Effector memory CD8-positive, alpha-beta T cell (primary cell): ENCODE measurements around the gene KRTAP10-8.

ENCODE experiments used
- ATAC-seq: fragments of 150-1000 bp; cut with Tn5 transposase; replicated peaks from 2 replicates; pipeline ENCODE4 v1.10.0; 2021; ENCODE audit warnings: mild to moderate bottlenecking, moderate library complexity
- DNase-seq, 3 experiments: peaks; one replicate each; pipeline ENCODE4 v3.0.0; 2021
- H3K27ac Mint-ChIP-seq, 2 donors: one replicate each; pipeline ENCODE4 v1.8.0; 2022; ENCODE audit warnings: mild to moderate bottlenecking in 2 of 2, mixed read lengths in 2 of 2, moderate library complexity in 2 of 2
- H3K27me3 Mint-ChIP-seq, 2 donors: one replicate each; pipeline ENCODE4 v1.8.0; 2022; ENCODE audit warnings: mixed read lengths in 2 of 2
- H3K36me3 Mint-ChIP-seq: one replicate; pipeline ENCODE4 v1.8.0; 2022; ENCODE audit warnings: mild to moderate bottlenecking, moderate library complexity, mixed read lengths; ENCODE audit not compliant: insufficient read depth
- H3K4me1 Mint-ChIP-seq, 2 donors: one replicate each; pipeline ENCODE4 v1.8.0; 2022; ENCODE audit warnings: low read depth in 2 of 2, mixed read lengths in 2 of 2
- H3K4me3 Mint-ChIP-seq, 2 donors: one replicate each; pipeline ENCODE4 v1.8.0; 2022; ENCODE audit warnings: mild to moderate bottlenecking in 2 of 2, mixed read lengths in 2 of 2, moderate library complexity in 2 of 2
- H3K9me3 Mint-ChIP-seq, 2 donors: one replicate each; pipeline ENCODE4 v1.8.0; 2022; ENCODE audit warnings: mixed read lengths in 2 of 2
- total RNA-seq, 9 experiments: gene quantifications; one replicate each; lab custom pipeline; 2026; lab: John Stamatoyannopoulos, UW

Gene KRTAP10-8, protein sequence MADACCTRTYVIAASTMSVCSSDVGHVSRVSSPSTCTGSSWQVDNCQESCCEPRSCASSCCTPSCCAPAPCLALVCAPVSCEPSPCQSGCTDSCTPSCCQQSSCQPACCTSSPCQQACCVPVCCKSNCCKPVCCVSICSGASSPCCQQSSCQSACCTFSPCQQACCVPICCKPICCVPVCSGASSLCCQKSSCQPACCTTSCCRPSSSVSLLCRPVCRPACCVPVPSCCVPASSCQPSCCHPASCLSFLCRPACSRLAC
- 0 reads per million in 9 experiments for total RNA-seq

DNA sequence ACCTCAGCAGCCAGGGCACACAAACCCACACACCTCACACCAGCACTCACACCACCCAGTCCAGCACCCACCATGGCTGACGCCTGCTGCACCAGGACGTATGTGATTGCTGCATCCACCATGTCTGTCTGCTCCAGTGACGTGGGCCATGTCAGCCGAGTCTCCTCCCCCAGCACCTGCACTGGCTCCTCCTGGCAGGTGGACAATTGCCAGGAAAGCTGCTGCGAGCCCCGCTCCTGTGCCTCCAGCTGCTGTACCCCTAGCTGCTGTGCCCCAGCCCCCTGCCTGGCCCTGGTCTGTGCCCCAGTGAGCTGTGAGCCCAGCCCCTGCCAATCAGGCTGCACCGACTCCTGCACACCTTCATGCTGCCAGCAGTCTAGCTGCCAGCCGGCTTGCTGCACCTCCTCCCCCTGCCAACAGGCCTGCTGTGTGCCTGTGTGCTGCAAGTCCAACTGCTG is at the start of gene KRTAP10-8:
Gene KRTAP10-8, plus strand, starts transcription at position 51 of the 458 bp plus-strand sequence. Its CDS starts 22 bp downstream, at position 73.
- DNase-seq (no peak), ATAC-seq (no peak)
- Mint-ChIP-seq H3K36me3 (peaks cover 10% of the 10 kb centered on the region), H3K27ac (peak within 1 kb of the TSS; percentile 73 to 76), H3K4me3 (no peak within 1 kb of the TSS), H3K27me3 (no peaks in the 10 kb centered on the region), H3K9me3 (peaks cover 9 to 16% of the 10 kb centered on the region in 2 donors), H3K4me1 (peaks cover 8 to 11% of the 10 kb centered on the region in 2 donors)

GRCh38 chr21:44564099-44564498 is 47.8 kb upstream of the KRTAP10-8 start:
- H3K9me3 Mint-ChIP-seq: peaks cover 0 to 2% of the 10 kb centered on the region in 2 donors
- no peaks in the 10 kb centered on the region for H3K36me3 Mint-ChIP-seq
- peaks cover 8 to 13% of the 10 kb centered on the region in 2 donors for H3K4me1 Mint-ChIP-seq
- H3K4me3 Mint-ChIP-seq: peak overlapping the region in 1 of 2 donors; percentile 74
- H3K27me3 Mint-ChIP-seq: peaks cover 0 to 12% of the 10 kb centered on the region in 2 donors
- DNase-seq (no peak), ATAC-seq (no peak)
- peak overlapping the region in 1 of 2 donors; percentile 91 for H3K27ac Mint-ChIP-seq

GRCh38 chr21:44564886-44565598 is 46.8 kb upstream of the KRTAP10-8 start:
- Mint-ChIP-seq H3K27me3 (peaks cover 0 to 21% of the 10 kb centered on the region in 2 donors), H3K4me3 (peak overlapping the region; percentile 17 to 74), H3K36me3 (no peaks in the 10 kb centered on the region), H3K27ac (peak overlapping the region; percentile 42 to 91), H3K4me1 (peaks cover 11 to 18% of the 10 kb centered on the region in 2 donors), H3K9me3 (no peaks in the 10 kb centered on the region)
- DNase-seq (no peak), ATAC-seq (no peak)

DNA sequence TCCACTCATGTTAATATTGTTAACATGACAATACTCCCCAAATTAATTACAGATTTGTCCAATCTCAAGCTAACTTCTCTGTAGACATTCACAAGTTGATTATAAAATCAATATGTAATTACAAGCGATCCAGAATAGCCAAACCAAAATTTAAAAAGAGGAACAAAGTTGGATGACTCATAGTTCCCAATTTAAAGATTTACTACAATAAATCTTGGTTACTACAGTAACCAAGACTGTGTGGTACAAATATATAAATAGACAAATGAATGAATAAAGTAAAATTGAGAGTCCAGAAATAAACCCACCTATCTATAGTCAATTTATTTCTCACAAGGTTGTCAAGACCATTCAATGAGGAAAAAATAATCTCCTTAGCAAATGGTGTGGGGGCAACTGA is 45.5 kb upstream of the KRTAP10-8 start:
- H3K4me3 Mint-ChIP-seq: no peak overlapping the region
- H3K4me1 Mint-ChIP-seq: peaks cover 11 to 19% of the 10 kb centered on the region in 2 donors
- no peaks in the 10 kb centered on the region for H3K9me3 Mint-ChIP-seq
- no peak for ATAC-seq
- H3K27ac Mint-ChIP-seq: no peak overlapping the region
- H3K36me3 Mint-ChIP-seq: no peaks in the 10 kb centered on the region
- peaks cover 2 to 29% of the 10 kb centered on the region in 2 donors for H3K27me3 Mint-ChIP-seq
- DNase-seq: no peak

DNA sequence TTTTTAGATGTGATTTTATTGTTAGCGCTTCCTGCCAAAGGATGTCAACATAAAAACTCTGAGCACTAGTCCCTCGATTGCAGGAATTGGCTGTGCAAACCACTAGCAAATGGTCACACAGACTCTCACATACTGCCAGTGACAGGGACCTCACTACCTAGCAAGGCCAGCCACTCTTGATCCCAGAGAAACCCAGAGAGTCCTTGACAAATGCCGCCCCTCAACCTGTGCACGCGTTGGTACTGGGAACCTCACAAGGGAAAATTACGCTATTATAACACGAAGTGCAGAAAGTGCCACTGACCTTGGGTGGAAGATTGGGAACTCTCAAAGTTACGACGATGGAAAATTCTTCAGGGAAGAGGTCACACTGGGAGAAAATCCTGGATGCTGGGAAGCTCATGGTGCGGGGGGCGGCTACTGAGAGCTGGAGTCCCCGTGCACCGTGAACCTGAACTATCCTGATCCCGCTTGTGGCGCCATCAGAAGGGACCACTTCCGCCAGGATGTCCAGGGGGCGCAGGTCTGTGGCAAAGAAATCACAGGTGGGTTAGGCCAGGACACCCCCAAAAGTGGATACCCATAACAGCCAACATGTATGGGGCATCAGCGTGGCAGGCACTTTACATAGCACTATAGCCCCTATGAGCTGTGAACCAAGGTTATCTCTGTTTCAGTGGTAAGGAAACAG is 44.3 kb upstream of the KRTAP10-8 start:
- DNase-seq: no peak
- ATAC-seq: no peak
- Mint-ChIP-seq H3K27me3 (peaks cover 8 to 42% of the 10 kb centered on the region in 2 donors), H3K9me3 (no peaks in the 10 kb centered on the region), H3K4me3 (no peak overlapping the region), H3K4me1 (peaks cover 11 to 21% of the 10 kb centered on the region in 2 donors), H3K27ac (no peak overlapping the region), H3K36me3 (no peaks in the 10 kb centered on the region)

DNA sequence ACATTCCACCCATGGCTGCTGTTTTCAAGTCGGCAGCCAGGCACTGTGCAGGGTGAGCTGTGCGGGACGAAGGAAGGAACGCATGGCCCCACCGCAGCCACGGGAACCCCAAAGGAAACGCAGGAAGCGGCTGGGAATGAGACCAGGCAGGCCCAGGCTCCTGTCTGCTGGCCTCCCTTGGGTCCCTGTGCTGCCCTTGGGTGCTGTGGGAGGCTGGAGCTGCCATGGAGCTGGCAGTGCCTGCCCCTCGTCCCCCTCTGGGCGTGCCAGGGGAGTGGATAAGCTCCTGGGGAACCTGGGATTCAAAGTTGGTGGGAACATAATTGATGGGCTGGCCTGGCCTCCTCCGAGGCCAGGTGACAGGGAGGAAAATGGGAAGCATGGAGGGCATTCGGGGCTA is 43.6 kb upstream of the KRTAP10-8 start:
- Mint-ChIP-seq H3K9me3 (no peaks in the 10 kb centered on the region), H3K36me3 (no peaks in the 10 kb centered on the region)
- ATAC-seq: no peak

DNA sequence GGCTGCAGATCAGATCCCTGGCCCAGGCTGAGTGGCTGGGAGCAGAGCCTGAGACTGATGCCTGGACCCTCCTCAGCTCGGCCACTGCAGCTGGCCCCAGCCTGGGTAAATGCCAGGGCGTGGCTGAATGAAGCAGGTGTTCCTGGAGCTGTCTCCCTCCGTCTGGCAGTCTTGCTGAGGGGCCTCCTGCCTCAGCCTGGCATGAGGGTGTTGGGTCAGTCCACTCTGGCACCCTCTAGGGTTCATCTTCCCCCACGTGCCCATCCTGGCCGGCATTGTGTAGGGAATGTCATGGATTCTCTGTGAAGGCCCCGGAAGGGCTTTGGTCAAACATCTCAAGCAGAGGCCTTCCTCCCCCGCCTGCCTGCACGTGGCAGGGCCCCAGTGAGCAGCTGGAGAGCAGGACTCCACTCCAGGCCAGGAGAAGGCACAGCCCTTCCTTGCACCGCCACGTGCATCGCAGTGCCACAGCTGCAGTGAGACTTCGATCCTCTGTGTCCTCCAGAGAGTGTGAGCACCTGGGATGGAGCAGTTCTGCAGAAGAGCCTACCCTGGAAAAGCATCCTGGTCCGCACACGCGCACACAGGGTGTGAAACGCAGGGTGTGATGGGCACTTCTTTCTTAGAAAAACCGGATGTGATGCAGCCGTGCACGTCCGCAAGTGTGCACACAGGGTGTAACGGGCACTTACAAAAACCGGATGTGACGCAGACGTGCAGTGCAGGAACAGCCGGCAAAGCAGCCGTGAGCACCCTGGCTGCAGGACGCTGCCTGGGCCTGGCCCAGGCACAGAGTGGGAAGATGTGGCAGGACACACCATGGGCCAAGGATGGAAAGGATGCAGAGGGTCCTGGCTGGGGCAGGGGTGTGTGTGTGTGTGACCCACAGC is 43.0 kb upstream of the KRTAP10-8 start:
- no peaks in the 10 kb centered on the region for H3K36me3 Mint-ChIP-seq
- H3K27me3 Mint-ChIP-seq: peaks cover 8 to 53% of the 10 kb centered on the region in 2 donors
- ATAC-seq (no peak), DNase-seq (no peak)
- peak overlapping the region in 1 of 2 donors; percentile 9 for H3K27ac Mint-ChIP-seq
- H3K9me3 Mint-ChIP-seq: no peaks in the 10 kb centered on the region
- peaks cover 11 to 25% of the 10 kb centered on the region in 2 donors for H3K4me1 Mint-ChIP-seq
- no peak overlapping the region for H3K4me3 Mint-ChIP-seq

More for the DNA sequence above, 43.6 kb upstream of the KRTAP10-8 start:
- Mint-ChIP-seq H3K27ac (no peak overlapping the region), H3K4me3 (no peak overlapping the region), H3K27me3 (peaks cover 8 to 48% of the 10 kb centered on the region in 2 donors), H3K4me1 (peaks cover 11 to 24% of the 10 kb centered on the region in 2 donors)
- no peak for DNase-seq

- Mint-ChIP-seq H3K27ac (peak overlapping the region in 1 of 2 donors; percentile 20), H3K4me1 (peaks cover 16 to 24% of the 10 kb centered on the region in 2 donors), H3K27me3 (peaks cover 15 to 63% of the 10 kb centered on the region in 2 donors), H3K9me3 (no peaks in the 10 kb centered on the region), H3K4me3 (no peak overlapping the region), H3K36me3 (no peaks in the 10 kb centered on the region)
- ATAC-seq (no peak), DNase-seq (no peak)
Observed at GRCh38 chr21:44569861-44570517, 41.9 kb upstream of the KRTAP10-8 start.

DNA sequence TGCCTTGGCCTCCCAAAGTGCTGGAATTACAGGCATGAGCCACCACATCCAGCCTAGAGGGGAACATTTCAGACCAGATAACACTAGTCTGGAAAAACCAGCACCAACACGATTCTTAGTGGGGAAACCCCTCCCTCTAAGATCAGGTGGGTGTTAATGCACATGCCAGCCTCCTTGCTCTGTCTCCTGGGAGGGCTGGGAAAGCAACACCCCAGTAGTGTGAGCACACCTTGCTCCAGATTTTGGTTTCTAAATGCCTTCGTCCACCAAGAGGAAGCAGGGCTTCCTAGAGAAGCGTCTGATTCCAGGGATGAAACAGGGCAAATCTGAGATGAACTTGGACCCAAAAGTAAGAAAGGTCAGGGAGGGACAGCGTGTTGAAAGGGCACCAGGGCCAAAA is 40.6 kb upstream of the KRTAP10-8 start:
- Mint-ChIP-seq H3K4me3 (no peak overlapping the region), H3K27ac (no peak overlapping the region), H3K27me3 (peaks cover 18 to 75% of the 10 kb centered on the region in 2 donors)

GRCh38 chr21:44571844-44572782 is 39.8 kb upstream of the KRTAP10-8 start:
- ATAC-seq (no peak), DNase-seq (no peak)
- Mint-ChIP-seq H3K36me3 (no peaks in the 10 kb centered on the region), H3K27ac (no peak overlapping the region), H3K4me3 (no peak overlapping the region), H3K4me1 (peaks cover 12 to 20% of the 10 kb centered on the region in 2 donors), H3K27me3 (peaks cover 18 to 75% of the 10 kb centered on the region in 2 donors), H3K9me3 (no peaks in the 10 kb centered on the region)

More for the DNA sequence above, 40.6 kb upstream of the KRTAP10-8 start:
- Mint-ChIP-seq H3K36me3 (no peaks in the 10 kb centered on the region), H3K9me3 (no peaks in the 10 kb centered on the region), H3K4me1 (peaks cover 12 to 20% of the 10 kb centered on the region in 2 donors)
- DNase-seq (no peak), ATAC-seq (no peak)

GRCh38 chr21:44572959-44573583 is 38.8 kb upstream of the KRTAP10-8 start:
- H3K4me3 Mint-ChIP-seq: no peak overlapping the region
- H3K4me1 Mint-ChIP-seq: peaks cover 12 to 20% of the 10 kb centered on the region in 2 donors
- H3K9me3 Mint-ChIP-seq: peaks cover 0 to 2% of the 10 kb centered on the region in 2 donors
- H3K27me3 Mint-ChIP-seq: peaks cover 18 to 66% of the 10 kb centered on the region in 2 donors
- H3K36me3 Mint-ChIP-seq: no peaks in the 10 kb centered on the region
- ATAC-seq: no peak
- H3K27ac Mint-ChIP-seq: peak overlapping the region in 1 of 2 donors; percentile 41
- no peak for DNase-seq
